A549 (cell line): ENCODE data around the gene CHFR.
"Not testable (repeated sequence)": the region's sequence is repeated elsewhere in the genome, so short reads cannot be mapped to it uniquely, and the experiment has no call there.

Experiments used
- BHLHE40 ChIP-seq: IDR thresholded peaks from 2 replicates; pipeline ENCODE4 v1.6.1; 2012; ENCODE audit warnings: low read depth, low read length, inconsistent platforms
- CBX8 ChIP-seq: fragments of 200-600 bp; sonication (generic); IDR thresholded peaks from 2 replicates; pipeline ENCODE4 v1.6.1; 2016
- CTCF ChIP-seq: fragments of >200 bp; sonication (Bioruptor Twin); formaldehyde crosslinking; IDR thresholded peaks from 3 replicates; pipeline ENCODE4 v1.5.1; 2016
- E2F6 ChIP-seq: IDR thresholded peaks from 2 replicates; pipeline ENCODE4 v1.6.1; 2012; ENCODE audit warnings: low read depth, borderline replicate concordance
- HDAC2 ChIP-seq: fragments of 200-600 bp; sonication (generic); IDR thresholded peaks from 2 replicates; pipeline ENCODE4 v1.6.1; 2016
- MAZ ChIP-seq: fragments of 150-350 bp; IDR thresholded peaks from 2 replicates; pipeline ENCODE4 v1.6.1; 2014; ENCODE audit warnings: antibody characterized with exemption, low read depth, low read length, borderline replicate concordance
- MYC ChIP-seq: IDR thresholded peaks from 2 replicates; pipeline ENCODE4 v1.6.1; 2012; ENCODE audit warnings: mild to moderate bottlenecking, inconsistent platforms, low read length, improper control_type of control experiment, borderline replicate concordance
- PBX3 ChIP-seq: IDR thresholded peaks from 2 replicates; pipeline ENCODE4 v1.6.1; 2012
- POLR2A ChIP-seq: IDR thresholded peaks from 2 replicates; pipeline ENCODE4 v1.6.1; 2012; ENCODE audit warnings: mild to moderate bottlenecking, low read length
- POLR2AphosphoS2 ChIP-seq: conservative IDR thresholded peaks from 2 replicates; pipeline ENCODE4 v1.6.1; 2012; ENCODE audit warnings: low read length, improper control_type of control experiment, inconsistent platforms
- SMC3 ChIP-seq: fragments of >200 bp; sonication (Bioruptor Twin); formaldehyde crosslinking; IDR thresholded peaks from 3 replicates; pipeline ENCODE4 v1.6.1; 2018; ENCODE audit warnings: inconsistent platforms
- TP53 ChIP-seq: fragments of 250-450 bp; sonication (Bioruptor Pico); IDR thresholded peaks from 2 replicates; pipeline ENCODE4 v1.5.0; 2021; ENCODE audit warnings: mild to moderate bottlenecking, moderate library complexity
- ZC3H11A ChIP-seq: fragments of 450-650 bp; IDR thresholded peaks from 2 replicates; pipeline ENCODE4 v1.6.1; 2014; ENCODE audit warnings: antibody characterized with exemption, mild to moderate bottlenecking
- TF ChIP-seq, protein P1 (sequence below): fragments of >200 bp; sonication (Bioruptor Twin); formaldehyde crosslinking; IDR thresholded peaks from 2 replicates; pipeline ENCODE4 v1.6.1; 2016

GRCh38 chr12:132844681-132845080 is 42.7 kb downstream of the CHFR start:
- not testable (repeated sequence) for TF ChIP-seq POLR2AphosphoS2; CTCF; TP53 (CRISPR knock-in tag); BHLHE40; ZC3H11A; MAZ; E2F6; PBX3; POLR2A; HDAC2; SMC3; MYC; CBX8
- TF ChIP-seq, protein P1, sequence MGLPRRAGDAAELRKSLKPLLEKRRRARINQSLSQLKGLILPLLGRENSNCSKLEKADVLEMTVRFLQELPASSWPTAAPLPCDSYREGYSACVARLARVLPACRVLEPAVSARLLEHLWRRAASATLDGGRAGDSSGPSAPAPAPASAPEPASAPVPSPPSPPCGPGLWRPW = not testable (repeated sequence)
